Measurements from ENCODE around the gene CHSY3.
A peak's percentile ranks its signal among the peaks of the same experiment; 100 is the strongest.

CHSY3 gene

GRCh38 chr5:129904102-129904666 lies at the start of gene CHSY3:
Gene CHSY3, plus strand, starts transcription at chr5:129904465.
- peak; percentile 2 for DNase-seq

- DNase-seq, result no peak
These were observed 47.9 kb upstream of the CHSY3 start for GRCh38 chr5:129856325-129856724.

DNA sequence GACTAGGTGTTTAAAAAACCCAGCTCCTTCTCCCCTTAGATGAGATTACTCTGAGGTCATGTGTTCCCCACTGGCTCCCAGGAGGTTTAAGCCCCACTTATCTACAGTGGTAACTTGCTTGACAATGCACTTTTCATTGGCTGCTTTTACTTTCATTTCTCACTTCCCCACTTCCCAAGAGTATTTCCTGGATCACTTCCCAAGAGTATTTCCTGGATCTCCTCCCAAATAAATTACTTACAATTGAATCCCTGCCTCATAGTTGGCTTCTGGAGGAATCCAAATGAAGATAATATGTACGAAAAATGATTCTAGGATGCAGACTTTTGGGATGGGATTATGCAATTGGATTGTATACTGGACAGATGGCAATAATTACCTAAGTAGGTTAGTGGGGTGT lies 47.1 kb upstream of the CHSY3 start:
- no peak for DNase-seq

DNA sequence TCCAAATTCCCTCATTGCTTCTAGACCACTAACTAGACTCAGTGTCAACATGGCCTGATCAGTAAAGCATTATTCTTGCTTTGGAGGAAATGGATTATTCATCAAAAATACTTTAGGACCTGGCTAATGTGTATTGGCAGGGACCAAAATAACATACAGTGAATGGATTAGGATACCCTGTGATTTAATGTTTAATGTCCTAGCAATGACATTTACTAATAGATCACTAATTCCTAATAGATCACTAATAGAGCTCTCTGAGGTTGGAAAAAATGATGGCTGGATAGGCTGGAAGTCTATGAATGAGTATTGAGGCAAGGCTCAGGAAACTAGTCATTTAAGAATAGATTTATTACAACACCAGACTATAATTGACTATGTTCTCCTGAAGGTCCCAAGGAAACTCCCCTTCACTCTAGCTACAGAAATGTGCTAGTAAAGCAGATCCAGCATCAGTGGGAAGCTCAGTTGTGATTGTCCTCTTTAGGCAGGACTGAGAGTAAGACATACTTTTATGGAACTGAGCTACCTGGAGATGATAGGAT lies 46.1 kb upstream of the CHSY3 start:
- no peak for DNase-seq

DNA sequence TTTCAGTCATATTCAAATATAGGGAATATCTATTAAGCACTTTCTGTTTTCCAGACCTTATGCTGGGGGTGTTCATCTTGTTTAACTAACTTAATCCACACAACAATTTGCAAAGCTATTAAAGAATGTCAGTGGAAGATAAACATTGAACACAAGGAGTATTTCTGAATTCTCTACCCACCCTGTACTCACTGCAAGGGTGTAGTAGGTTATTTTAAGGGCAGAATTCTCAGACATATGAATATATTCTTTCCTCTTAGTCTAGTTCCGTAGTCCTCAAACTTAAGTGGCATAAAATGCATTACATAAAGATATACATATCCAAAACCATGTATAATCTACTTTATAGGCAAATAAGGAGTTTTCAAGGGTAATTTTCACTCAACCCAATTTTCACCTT lies 19.9 kb upstream of the CHSY3 start:
- DNase-seq, result no peak

GRCh38 chr5:129899454-129899853 lies 4.8 kb upstream of the CHSY3 start:
- DNase-seq, result no peak

- DNase-seq, result no peak
These were observed 1.4 kb upstream of the CHSY3 start for GRCh38 chr5:129902816-129903215.

GRCh38 chr5:129903466-129904101 lies 681 bp upstream of the CHSY3 start:
- DNase-seq, result no peak

DNA sequence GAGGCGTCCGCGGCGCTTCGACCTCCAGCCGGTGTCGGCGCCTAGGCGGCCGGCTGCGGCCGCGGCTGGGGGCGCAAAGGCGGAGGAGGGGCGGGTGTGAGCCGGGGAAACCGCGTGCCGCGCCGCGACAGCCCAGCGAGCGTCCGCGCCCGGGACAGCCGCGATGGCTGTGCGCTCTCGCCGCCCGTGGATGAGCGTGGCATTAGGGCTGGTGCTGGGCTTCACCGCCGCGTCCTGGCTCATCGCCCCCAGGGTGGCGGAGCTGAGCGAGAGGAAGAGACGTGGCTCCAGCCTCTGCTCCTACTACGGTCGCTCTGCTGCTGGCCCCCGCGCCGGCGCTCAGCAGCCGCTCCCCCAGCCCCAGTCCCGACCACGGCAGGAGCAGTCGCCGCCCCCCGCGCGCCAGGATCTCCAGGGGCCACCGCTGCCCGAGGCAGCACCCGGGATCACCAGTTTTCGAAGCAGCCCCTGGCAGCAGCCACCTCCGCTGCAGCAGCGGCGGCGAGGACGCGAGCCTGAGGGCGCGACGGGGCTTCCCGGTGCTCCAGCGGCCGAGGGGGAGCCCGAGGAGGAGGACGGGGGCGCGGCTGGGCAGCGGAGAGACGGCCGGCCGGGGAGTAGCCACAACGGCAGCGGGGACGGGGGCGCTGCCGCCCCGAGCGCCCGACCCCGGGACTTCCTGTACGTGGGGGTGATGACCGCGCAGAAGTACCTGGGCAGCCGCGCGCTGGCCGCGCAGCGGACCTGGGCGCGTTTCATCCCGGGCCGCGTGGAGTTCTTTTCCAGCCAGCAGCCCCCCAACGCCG lies 605 bp downstream of the CHSY3 start:
- DNase-seq, result no peak

DNA sequence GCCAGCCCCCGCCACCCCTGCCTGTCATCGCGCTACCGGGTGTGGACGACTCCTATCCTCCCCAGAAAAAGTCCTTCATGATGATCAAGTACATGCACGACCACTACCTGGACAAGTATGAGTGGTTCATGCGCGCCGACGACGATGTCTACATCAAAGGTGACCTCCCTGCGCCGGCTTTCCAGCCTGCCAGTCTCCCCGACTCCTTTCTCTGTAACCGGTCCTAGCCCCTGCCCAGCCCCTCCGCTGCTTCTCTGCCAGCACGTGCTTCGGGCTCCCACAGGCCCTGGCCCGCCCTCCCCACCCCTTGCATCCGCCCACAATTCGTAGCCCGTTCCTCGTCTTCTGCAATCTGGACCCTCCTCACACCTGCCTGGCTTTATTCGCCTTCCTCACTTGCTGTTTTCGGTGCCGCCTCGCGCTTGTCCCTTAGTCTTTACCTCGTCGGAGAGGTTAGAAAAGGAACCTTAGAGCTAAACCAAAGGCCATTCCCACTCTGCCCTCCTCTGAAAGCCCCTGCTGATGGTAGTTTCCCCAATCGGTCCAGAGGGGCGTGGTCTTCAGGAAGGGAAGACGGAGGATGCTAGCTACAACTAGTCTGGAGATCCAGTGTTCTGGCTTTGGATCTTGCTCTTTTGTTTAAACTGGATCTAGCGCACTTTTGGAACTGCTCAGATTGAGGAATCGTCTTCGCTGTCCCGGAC lies 1.4 kb downstream of the CHSY3 start:
- DNase-seq, result no peak

DNA sequence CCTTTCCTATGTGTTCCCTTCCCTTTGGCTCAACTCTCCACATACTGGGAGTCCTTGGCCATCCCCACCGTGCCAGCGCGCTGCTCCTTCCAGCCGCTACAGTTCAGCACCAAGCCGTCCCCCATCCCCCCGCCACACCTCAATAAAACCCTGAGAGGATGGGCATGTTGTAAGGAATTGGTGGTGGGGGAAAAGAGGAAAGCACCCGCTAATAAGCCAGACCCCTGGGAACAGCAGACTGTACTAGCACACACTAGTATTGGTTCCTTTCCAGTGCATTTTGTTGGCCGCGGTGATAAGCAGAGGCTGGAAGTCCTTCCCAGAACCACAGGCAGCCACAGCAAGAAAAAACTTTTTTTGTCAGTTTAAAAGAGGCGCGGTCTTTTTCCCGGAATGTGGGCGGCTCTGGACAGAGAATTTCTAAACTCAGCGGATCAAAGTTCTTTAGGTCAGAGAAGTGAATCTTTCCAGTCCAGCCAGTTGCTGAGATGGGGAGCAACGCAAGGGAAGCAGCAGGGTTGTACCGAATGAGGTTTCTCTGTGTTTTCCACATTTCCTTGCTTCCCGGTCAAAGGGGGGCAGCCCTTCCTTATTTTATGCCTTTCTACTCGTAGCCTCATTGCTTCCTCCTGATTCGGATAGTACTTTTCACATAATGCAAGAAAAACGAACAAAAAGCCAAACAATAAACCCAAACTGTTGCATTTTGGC lies 2.1 kb downstream of the CHSY3 start:
- no peak for DNase-seq

DNA sequence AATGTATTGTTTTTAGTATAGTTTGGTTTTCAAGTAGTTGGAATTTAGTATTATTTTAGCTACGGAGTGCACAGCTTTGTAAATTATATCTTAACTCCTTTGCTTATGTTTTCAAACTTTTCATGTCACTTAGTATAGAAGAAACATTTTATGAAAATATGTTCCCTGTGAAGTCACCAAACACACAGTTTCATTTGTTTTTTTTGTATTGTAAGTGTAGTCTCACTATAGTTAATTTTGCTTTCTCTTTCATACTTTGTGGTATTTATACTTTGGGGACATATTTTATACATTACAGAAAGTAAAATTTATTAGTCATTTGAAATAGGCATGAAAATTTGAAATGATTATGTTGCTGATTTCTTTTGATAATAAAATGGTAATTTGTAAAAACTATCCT lies 5.0 kb downstream of the CHSY3 start:
- DNase-seq, result no peak

DNA sequence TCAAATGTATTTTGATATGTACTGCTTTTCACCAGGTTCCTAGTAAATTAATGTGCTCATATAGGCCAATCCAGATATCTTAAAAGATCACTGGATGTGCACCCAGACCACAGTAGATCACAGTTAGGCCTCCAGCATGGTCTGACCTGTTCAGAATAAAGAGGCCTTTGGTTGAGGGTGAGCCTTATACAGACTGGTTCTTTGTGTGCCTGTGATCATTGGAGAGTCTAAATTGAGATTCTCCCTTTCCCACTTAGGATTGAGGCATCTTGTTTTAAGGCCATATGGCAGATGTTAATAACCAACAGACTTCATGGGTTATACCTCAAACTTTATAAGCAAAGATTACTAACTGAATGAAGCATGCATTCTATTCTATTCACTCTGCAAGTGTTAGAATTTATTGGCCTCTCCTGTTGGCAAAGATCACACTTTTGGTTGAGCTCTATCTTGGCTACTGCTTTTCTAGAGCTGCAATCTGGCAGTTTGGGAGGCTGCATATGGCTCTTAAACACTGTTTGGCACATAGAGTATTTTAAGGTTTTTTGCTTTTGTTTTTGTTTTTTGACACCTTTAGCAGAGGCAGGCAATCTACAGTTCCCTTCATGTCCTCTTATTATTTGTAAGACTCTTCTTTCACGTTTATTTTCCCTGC lies 8.5 kb downstream of the CHSY3 start:
- no peak for DNase-seq

- no peak for DNase-seq
These were observed 11.2 kb downstream of the CHSY3 start for GRCh38 chr5:129915415-129915814.

DNA sequence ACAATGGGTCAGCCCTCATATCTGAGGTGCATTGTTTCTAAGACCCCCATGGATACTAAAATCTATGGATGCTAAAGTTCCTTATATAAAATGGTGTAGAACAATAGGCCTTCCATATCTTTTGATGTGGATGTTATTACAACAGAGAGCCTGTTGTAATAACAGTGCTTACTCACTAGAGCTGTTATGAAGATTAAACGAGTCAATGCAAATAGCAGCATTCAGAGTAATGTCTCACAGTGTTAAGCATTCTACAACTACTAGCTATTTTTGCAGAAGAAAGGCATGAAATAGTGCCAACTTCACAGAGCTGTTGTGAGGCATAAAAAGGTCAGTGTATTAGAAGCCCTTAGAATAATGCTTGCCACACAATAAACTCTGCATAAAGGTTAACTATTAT lies 13.0 kb downstream of the CHSY3 start:
- no peak for DNase-seq

GRCh38 chr5:129921204-129921603 lies 16.9 kb downstream of the CHSY3 start:
- DNase-seq, result no peak

DNA sequence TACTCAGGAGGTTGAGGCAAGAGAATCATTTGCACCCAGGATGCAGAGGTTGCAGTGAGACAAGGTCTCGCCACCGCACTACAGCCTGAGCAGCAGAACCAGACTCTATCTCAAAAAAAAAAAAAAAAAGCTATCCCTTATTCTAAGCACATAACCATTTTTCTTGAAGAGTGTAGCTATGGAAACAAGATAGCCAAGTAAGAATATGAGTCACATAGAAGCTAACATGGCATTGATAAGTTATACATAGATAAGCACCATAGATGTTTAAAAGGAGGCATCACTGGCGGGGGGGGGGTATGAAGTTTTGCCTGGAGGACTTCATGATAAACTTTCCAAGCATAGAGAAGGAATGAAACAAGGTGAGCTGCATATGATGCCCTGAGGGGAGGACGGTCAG lies 26.0 kb downstream of the CHSY3 start:
- no peak for DNase-seq

- no peak for DNase-seq
These were observed 31.4 kb downstream of the CHSY3 start for GRCh38 chr5:129935626-129936025.

DNA sequence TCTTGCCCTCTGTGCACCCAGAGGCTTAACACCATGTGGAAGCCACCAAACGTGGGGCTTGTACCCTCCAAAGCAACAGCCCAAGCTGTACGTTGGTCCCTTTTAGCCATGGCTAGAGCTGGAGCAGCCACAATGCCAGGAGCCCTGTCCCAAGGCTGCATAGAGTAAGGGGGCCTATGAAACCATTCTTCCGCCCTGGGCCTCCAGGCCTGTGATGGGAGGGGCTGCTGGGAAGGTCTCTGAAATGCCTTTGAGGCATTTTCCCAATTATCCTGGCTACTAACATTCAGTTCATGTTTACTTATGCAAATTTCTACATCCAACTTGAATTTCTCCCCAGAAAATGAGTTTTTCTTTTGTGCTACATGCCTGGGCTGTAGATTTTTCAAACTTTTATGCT lies 33.8 kb downstream of the CHSY3 start:
- no peak for DNase-seq

DNA sequence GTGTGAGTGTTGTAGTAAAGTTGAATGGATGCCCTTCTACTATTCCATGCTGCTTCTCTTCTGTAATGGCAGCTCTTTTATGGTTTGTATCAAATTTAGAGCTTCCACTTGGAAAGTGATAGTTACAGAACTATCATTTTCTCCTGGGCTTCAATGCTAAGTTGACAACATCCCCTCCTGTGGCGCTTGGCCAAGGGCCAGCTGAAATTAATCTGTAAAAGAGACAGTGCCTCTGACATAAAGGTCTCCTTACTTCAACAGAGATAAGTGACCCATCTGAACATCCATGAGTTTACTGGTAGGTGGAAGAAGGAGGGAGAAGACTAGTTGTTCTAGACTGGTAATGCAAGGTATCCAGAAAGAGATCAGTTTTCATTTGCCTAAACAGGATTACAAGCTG lies 39.7 kb downstream of the CHSY3 start:
- no peak for DNase-seq

GRCh38 chr5:129945028-129945427 lies 40.8 kb downstream of the CHSY3 start:
- no peak for DNase-seq

- no peak for DNase-seq
These were observed 41.6 kb downstream of the CHSY3 start for GRCh38 chr5:129945774-129946270.
